T-helper 1 cell treated with Interleukin-12 subunit alpha and Interleukin-12 subunit beta and Interleukin-4 antibody, amounts not matched to agents 30 μg/mL and 1 μg/mL, for 36 hours (primary cell): ENCODE results near the gene ZC3H18.

ENCODE experiments used
- H3K27ac Mint-ChIP-seq: one replicate; pipeline ENCODE4 v1.8.0; 2021; ENCODE audit warnings: mild to moderate bottlenecking, mixed read lengths
- H3K27me3 Mint-ChIP-seq: one replicate; pipeline ENCODE4 v1.8.0; 2021; ENCODE audit warnings: low read depth, mixed read lengths
- H3K36me3 Mint-ChIP-seq: one replicate; pipeline ENCODE4 v1.8.0; 2021; ENCODE audit warnings: low read depth, mixed read lengths
- H3K4me1 Mint-ChIP-seq: one replicate; pipeline ENCODE4 v1.8.0; 2021; ENCODE audit warnings: low read depth, mixed read lengths
- H3K4me3 Mint-ChIP-seq: one replicate; pipeline ENCODE4 v1.8.0; 2021; ENCODE audit warnings: mild to moderate bottlenecking, moderate library complexity, mixed read lengths
- H3K9me3 Mint-ChIP-seq: one replicate; pipeline ENCODE4 v1.8.0; 2021; ENCODE audit warnings: mixed read lengths

Gene ZC3H18

DNA sequence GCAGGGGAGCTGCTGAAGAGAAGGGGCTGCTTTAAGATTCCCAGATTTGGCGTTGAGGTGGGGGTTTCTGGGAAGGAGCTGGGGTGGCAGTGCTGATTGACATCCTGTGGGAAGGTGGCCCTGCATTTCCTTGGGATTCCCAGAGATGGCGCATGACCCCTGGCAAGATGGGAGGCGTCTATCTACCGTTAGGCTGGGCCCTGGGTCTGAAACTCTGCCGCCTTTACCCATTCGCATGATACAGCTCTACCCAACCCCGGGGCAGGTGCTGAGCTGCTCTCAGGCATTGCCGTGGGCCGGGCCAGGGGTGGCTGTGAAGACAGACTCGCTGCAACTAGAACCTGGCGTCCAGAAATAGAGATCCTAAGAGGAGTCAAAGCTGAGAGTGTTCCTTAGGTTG lies 102.6 kb downstream of the ZC3H18 start:
- H3K4me3 Mint-ChIP-seq = no peak overlapping the region
- peaks cover 5% of the 10 kb centered on the region for H3K36me3 Mint-ChIP-seq
- no peak overlapping the region for H3K27ac Mint-ChIP-seq
- H3K9me3 Mint-ChIP-seq = no peaks in the 10 kb centered on the region
- H3K27me3 Mint-ChIP-seq = no peaks in the 10 kb centered on the region
- H3K4me1 Mint-ChIP-seq = no peaks in the 10 kb centered on the region

GRCh38 chr16:88673716-88674379 lies 103.6 kb downstream of the ZC3H18 start:
- no peak overlapping the region for H3K4me3 Mint-ChIP-seq
- no peaks in the 10 kb centered on the region for H3K9me3 Mint-ChIP-seq
- no peaks in the 10 kb centered on the region for H3K36me3 Mint-ChIP-seq
- H3K27ac Mint-ChIP-seq = no peak overlapping the region
- no peaks in the 10 kb centered on the region for H3K27me3 Mint-ChIP-seq
- no peaks in the 10 kb centered on the region for H3K4me1 Mint-ChIP-seq

DNA sequence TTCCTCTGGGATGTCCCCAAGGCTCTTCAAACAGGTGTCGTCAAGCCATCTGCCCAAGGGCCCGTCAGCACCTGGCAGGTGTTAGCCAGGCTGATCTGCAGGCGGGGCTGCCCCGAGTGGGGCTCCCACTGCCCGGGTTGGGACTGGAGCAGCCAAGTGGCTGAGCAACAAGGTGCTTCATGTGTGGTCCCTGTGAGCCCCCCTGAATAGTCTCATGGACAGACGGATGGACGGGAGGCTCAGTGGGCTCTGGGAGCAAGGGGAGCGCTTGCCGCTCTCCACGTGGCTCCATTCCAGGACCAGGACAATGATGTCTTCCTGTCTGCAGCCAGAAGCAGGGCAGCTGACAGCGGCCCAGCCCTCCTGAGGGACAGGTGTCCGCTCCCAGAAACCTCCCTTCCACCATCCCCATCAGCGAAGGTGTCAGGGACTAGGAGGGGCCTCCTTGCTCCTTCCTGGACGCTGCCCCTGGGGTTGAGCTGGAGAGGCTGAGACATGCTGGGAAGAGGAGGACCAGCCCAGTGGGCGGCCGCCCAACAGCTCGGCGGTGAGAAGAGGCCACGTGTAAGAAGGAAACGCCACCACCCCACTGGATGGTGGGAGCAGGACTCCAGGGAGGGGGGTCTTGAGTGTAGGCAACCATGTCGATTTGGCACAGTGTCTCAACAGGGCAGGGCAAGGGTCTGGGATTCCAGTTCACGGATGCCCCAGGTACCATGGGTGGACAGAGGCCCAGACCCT lies 106.5 kb downstream of the ZC3H18 start:
- no peaks in the 10 kb centered on the region for H3K27me3 Mint-ChIP-seq
- peaks cover 9% of the 10 kb centered on the region for H3K4me1 Mint-ChIP-seq
- no peak overlapping the region for H3K27ac Mint-ChIP-seq
- no peaks in the 10 kb centered on the region for H3K9me3 Mint-ChIP-seq
- peaks cover 5% of the 10 kb centered on the region for H3K36me3 Mint-ChIP-seq
- H3K4me3 Mint-ChIP-seq = no peak overlapping the region

DNA sequence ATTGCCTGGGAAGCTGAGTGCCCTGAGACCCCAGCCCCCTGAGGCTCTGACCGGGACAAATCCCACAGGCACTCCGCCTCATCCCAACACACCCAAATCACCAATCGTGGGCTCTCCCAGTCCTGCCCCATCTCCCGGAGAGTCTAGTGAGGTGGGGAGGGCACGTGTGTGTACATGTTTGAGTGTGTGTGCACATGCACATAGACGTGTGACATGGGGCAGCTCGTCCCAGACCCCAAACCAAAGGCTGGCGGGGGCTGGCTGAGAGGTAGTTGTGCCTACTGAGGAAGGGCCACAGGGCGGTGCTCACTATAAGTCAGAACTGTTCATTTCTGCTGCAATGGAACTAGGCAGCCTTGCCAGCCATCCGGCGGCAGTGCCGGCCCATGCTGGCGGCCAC lies 107.5 kb downstream of the ZC3H18 start:
- Mint-ChIP-seq H3K36me3 (peaks cover 5% of the 10 kb centered on the region), H3K4me1 (peaks cover 18% of the 10 kb centered on the region), H3K27ac (no peak overlapping the region), H3K9me3 (no peaks in the 10 kb centered on the region), H3K27me3 (no peaks in the 10 kb centered on the region), H3K4me3 (no peak overlapping the region)

GRCh38 chr16:88678224-88678979 lies 108.2 kb downstream of the ZC3H18 start:
- H3K27ac Mint-ChIP-seq = no peak overlapping the region
- H3K4me1 Mint-ChIP-seq = peaks cover 18% of the 10 kb centered on the region
- H3K9me3 Mint-ChIP-seq = no peaks in the 10 kb centered on the region
- H3K4me3 Mint-ChIP-seq = no peak overlapping the region
- H3K36me3 Mint-ChIP-seq = peaks cover 5% of the 10 kb centered on the region
- no peaks in the 10 kb centered on the region for H3K27me3 Mint-ChIP-seq

- Mint-ChIP-seq H3K27ac (peak overlapping the region; percentile 15), H3K4me3 (no peak overlapping the region), H3K9me3 (no peaks in the 10 kb centered on the region), H3K36me3 (peaks cover 11% of the 10 kb centered on the region), H3K4me1 (peaks cover 25% of the 10 kb centered on the region), H3K27me3 (no peaks in the 10 kb centered on the region)
Measured at GRCh38 chr16:88680554-88681083, 110.4 kb downstream of the ZC3H18 start.

DNA sequence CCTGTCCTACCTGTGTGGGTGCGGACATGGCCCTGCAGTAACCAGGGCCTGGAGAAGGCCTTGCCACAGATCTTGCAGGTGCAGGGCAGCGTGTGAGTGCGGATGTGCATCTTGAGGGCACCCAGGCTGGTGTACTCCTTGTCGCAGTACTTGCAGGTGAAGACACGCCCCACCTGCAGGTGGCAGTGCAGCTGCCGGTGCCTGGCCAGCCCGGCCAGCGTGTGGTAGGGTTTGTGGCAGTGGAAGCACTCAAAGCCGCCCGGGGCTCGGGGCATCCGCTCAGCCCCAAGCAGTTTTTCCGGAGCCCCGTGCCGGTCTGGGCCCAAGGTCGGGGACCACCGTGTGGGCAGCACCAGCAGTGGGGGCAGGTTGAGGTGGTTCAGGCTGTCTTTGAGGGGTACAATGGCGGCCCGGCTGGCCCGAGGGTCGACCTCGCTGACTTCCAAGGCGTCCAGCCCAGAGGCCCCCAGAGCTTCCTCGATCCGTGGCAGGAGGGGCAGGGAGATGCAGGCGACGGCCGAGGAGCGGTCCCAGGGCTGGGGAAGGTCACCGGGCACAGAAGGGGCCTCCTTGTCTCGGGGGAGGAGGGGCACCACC lies 111.0 kb downstream of the ZC3H18 start:
- peak overlapping the region; percentile 87 for H3K27ac Mint-ChIP-seq
- H3K4me1 Mint-ChIP-seq = peaks cover 25% of the 10 kb centered on the region
- peak overlapping the region; percentile 67 for H3K4me3 Mint-ChIP-seq
- H3K9me3 Mint-ChIP-seq = no peaks in the 10 kb centered on the region
- no peaks in the 10 kb centered on the region for H3K27me3 Mint-ChIP-seq
- peaks cover 11% of the 10 kb centered on the region for H3K36me3 Mint-ChIP-seq
